ENCODE data around the gene B4GALT3. TPM values are rescaled to one million over a fixed set of nuclear protein-coding genes. Genes with fewer than 3 reads are reported as not detected.

Gene B4GALT3
- total RNA-seq, 1 donor from 2014 or later: 57.6 TPM

GRCh38 chr1:161191971-161192370 lies 14.7 kb upstream of the B4GALT3 start:
- intact Hi-C loops (cut with micrococcal nuclease): loop anchor here (5.0 kb wide), 1 partner anchor 190 kb away; no protein-coding TSS in a partner anchor
- H3K9me3 Mint-ChIP-seq: no peaks in the 10 kb centered on the region
- no peak for DNase-seq (ENCODE audit: low spot score)
- H3K27me3 Mint-ChIP-seq (ENCODE audit: low read depth): no peaks in the 10 kb centered on the region
- peaks cover 20% of the 10 kb centered on the region for H3K4me1 Mint-ChIP-seq (ENCODE audit: low read depth)
- no peak overlapping the region for H3K27ac Mint-ChIP-seq
- no peak overlapping the region for H3K4me3 Mint-ChIP-seq (ENCODE audit: low read depth)
- no peaks in the 10 kb centered on the region for H3K36me3 Mint-ChIP-seq (ENCODE audit: low read depth)

GRCh38 chr1:161190962-161191521 lies 13.7 kb upstream of the B4GALT3 start:
- no peaks in the 10 kb centered on the region for H3K27me3 Mint-ChIP-seq (ENCODE audit: low read depth)
- H3K27ac Mint-ChIP-seq: no peak overlapping the region
- H3K36me3 Mint-ChIP-seq (ENCODE audit: low read depth): no peaks in the 10 kb centered on the region
- no peak overlapping the region for H3K4me3 Mint-ChIP-seq (ENCODE audit: low read depth)
- no peak for DNase-seq (ENCODE audit: low spot score)
- H3K4me1 Mint-ChIP-seq (ENCODE audit: low read depth): peaks cover 26% of the 10 kb centered on the region
- intact Hi-C loops (cut with micrococcal nuclease): loop anchor here (5.0 kb wide), 1 partner anchor 191 kb away; no protein-coding TSS in a partner anchor
- no peaks in the 10 kb centered on the region for H3K9me3 Mint-ChIP-seq

- Mint-ChIP-seq H3K4me3 (ENCODE audit: low read depth) (no peak overlapping the region), H3K9me3 (no peaks in the 10 kb centered on the region), H3K27me3 (ENCODE audit: low read depth) (no peaks in the 10 kb centered on the region), H3K4me1 (ENCODE audit: low read depth) (peaks cover 39% of the 10 kb centered on the region), H3K36me3 (ENCODE audit: low read depth) (no peaks in the 10 kb centered on the region), H3K27ac (no peak overlapping the region)
- intact Hi-C loops (cut with micrococcal nuclease): no loop called here
- no peak for DNase-seq (ENCODE audit: low spot score)
These were observed 11.7 kb upstream of the B4GALT3 start for GRCh38 chr1:161189036-161189435.

GRCh38 chr1:161188381-161188780 lies 11.1 kb upstream of the B4GALT3 start:
- Mint-ChIP-seq H3K4me3 (ENCODE audit: low read depth) (no peak overlapping the region), H3K4me1 (ENCODE audit: low read depth) (peaks cover 43% of the 10 kb centered on the region), H3K27ac (no peak overlapping the region)

GRCh38 chr1:161187311-161187710 lies 10.0 kb upstream of the B4GALT3 start:
- H3K36me3 Mint-ChIP-seq (ENCODE audit: low read depth): no peaks in the 10 kb centered on the region
- H3K4me1 Mint-ChIP-seq (ENCODE audit: low read depth): peaks cover 44% of the 10 kb centered on the region
- H3K27me3 Mint-ChIP-seq (ENCODE audit: low read depth): no peaks in the 10 kb centered on the region
- H3K4me3 Mint-ChIP-seq (ENCODE audit: low read depth): no peak overlapping the region
- H3K27ac Mint-ChIP-seq: peak overlapping the region; percentile 31
- intact Hi-C loops (cut with micrococcal nuclease): no loop called here
- H3K9me3 Mint-ChIP-seq: no peaks in the 10 kb centered on the region
- no peak for DNase-seq (ENCODE audit: low spot score)

More at GRCh38 chr1:161188381-161188780, 11.1 kb upstream of the B4GALT3 start:
- no peak for DNase-seq (ENCODE audit: low spot score)
- H3K27me3 Mint-ChIP-seq (ENCODE audit: low read depth): no peaks in the 10 kb centered on the region
- H3K36me3 Mint-ChIP-seq (ENCODE audit: low read depth): no peaks in the 10 kb centered on the region
- no peaks in the 10 kb centered on the region for H3K9me3 Mint-ChIP-seq
- intact Hi-C loops (cut with micrococcal nuclease): no loop called here

- intact Hi-C loops (cut with micrococcal nuclease): loop anchor here (1.0 to 2.0 kb wide), 2 partner anchors 16 to 39 kb away; partner anchors contain the start of gene NDUFS2
- no peaks in the 10 kb centered on the region for H3K9me3 Mint-ChIP-seq
- no peaks in the 10 kb centered on the region for H3K27me3 Mint-ChIP-seq (ENCODE audit: low read depth)
These were observed 8.5 kb upstream of the B4GALT3 start for GRCh38 chr1:161185732-161186311.

GRCh38 chr1:161185282-161185682 lies 8.0 kb upstream of the B4GALT3 start:
- H3K4me1 Mint-ChIP-seq (ENCODE audit: low read depth): peaks cover 55% of the 10 kb centered on the region
- peak overlapping the region; percentile 98 for H3K27ac Mint-ChIP-seq
- intact Hi-C loops (cut with micrococcal nuclease): loop anchor here (1.0 to 2.0 kb wide), 2 partner anchors 17 to 40 kb away; partner anchors contain the start of gene NDUFS2
- no peaks in the 10 kb centered on the region for H3K9me3 Mint-ChIP-seq
- no peaks in the 10 kb centered on the region for H3K36me3 Mint-ChIP-seq (ENCODE audit: low read depth)
- H3K4me3 Mint-ChIP-seq (ENCODE audit: low read depth): peak overlapping the region; percentile 67
- DNase-seq (ENCODE audit: low spot score): peak; percentile 78
- no peaks in the 10 kb centered on the region for H3K27me3 Mint-ChIP-seq (ENCODE audit: low read depth)

More at GRCh38 chr1:161185732-161186311, 8.5 kb upstream of the B4GALT3 start:
- DNase-seq (ENCODE audit: low spot score): no peak
- H3K4me3 Mint-ChIP-seq (ENCODE audit: low read depth): peak overlapping the region; percentile 67
- H3K36me3 Mint-ChIP-seq (ENCODE audit: low read depth): no peaks in the 10 kb centered on the region
- peaks cover 49% of the 10 kb centered on the region for H3K4me1 Mint-ChIP-seq (ENCODE audit: low read depth)
- H3K27ac Mint-ChIP-seq: peak overlapping the region; percentile 98

GRCh38 chr1:161182214-161182613 lies 4.9 kb upstream of the B4GALT3 start:
- H3K27me3 Mint-ChIP-seq (ENCODE audit: low read depth): no peaks in the 10 kb centered on the region
- peak overlapping the region; percentile 61 for H3K4me3 Mint-ChIP-seq (ENCODE audit: low read depth)

GRCh38 chr1:161180639-161181038 lies 3.3 kb upstream of the B4GALT3 start:
- Mint-ChIP-seq H3K36me3 (ENCODE audit: low read depth) (peaks cover 13% of the 10 kb centered on the region), H3K27ac (peak overlapping the region; percentile 75), H3K27me3 (ENCODE audit: low read depth) (no peaks in the 10 kb centered on the region), H3K4me3 (ENCODE audit: low read depth) (no peak overlapping the region), H3K9me3 (no peaks in the 10 kb centered on the region), H3K4me1 (ENCODE audit: low read depth) (peaks cover 62% of the 10 kb centered on the region)
- intact Hi-C loops (cut with micrococcal nuclease): loop anchor here (1.0 kb wide), 1 partner anchor 45 kb away; no protein-coding TSS in a partner anchor
- no peak for DNase-seq (ENCODE audit: low spot score)

More at GRCh38 chr1:161182214-161182613, 4.9 kb upstream of the B4GALT3 start:
- peak overlapping the region; percentile 99 for H3K27ac Mint-ChIP-seq
- H3K4me1 Mint-ChIP-seq (ENCODE audit: low read depth): peaks cover 64% of the 10 kb centered on the region
- DNase-seq (ENCODE audit: low spot score): peak; percentile 62
- intact Hi-C loops (cut with micrococcal nuclease): no loop called here
- H3K9me3 Mint-ChIP-seq: no peaks in the 10 kb centered on the region
- H3K36me3 Mint-ChIP-seq (ENCODE audit: low read depth): peaks cover 1% of the 10 kb centered on the region

- no peak overlapping the region for H3K4me3 Mint-ChIP-seq (ENCODE audit: low read depth)
- no peaks in the 10 kb centered on the region for H3K9me3 Mint-ChIP-seq
- peaks cover 60% of the 10 kb centered on the region for H3K4me1 Mint-ChIP-seq (ENCODE audit: low read depth)
- H3K27me3 Mint-ChIP-seq (ENCODE audit: low read depth): no peaks in the 10 kb centered on the region
- H3K27ac Mint-ChIP-seq: peak overlapping the region; percentile 23
- DNase-seq (ENCODE audit: low spot score): no peak
- intact Hi-C loops (cut with micrococcal nuclease): loop anchor here (1.0 kb wide), 1 partner anchor 46 kb away; no protein-coding TSS in a partner anchor
- peaks cover 23% of the 10 kb centered on the region for H3K36me3 Mint-ChIP-seq (ENCODE audit: low read depth)
These were observed 2.4 kb upstream of the B4GALT3 start for GRCh38 chr1:161179698-161180097.

GRCh38 chr1:161177936-161178244 lies 583 bp upstream of the B4GALT3 start:
- Mint-ChIP-seq H3K4me3 (ENCODE audit: low read depth) (peak overlapping the region; percentile 99), H3K36me3 (ENCODE audit: low read depth) (peaks cover 39% of the 10 kb centered on the region), H3K4me1 (ENCODE audit: low read depth) (peaks cover 48% of the 10 kb centered on the region), H3K9me3 (no peaks in the 10 kb centered on the region), H3K27me3 (ENCODE audit: low read depth) (no peaks in the 10 kb centered on the region), H3K27ac (peak overlapping the region; percentile 97)
- DNase-seq (ENCODE audit: low spot score): no peak
- intact Hi-C loops (cut with micrococcal nuclease): loop anchor here (1.0 to 2.0 kb wide), 2 partner anchors 12 to 45 kb away; partner anchors contain the start of genes DEDD and PPOX

GRCh38 chr1:161176468-161177111 lies 717 bp downstream of the B4GALT3 start:
- intact Hi-C loops (cut with micrococcal nuclease): loop anchor here (1.0 to 2.0 kb wide), 2 partner anchors 10 to 44 kb away; partner anchors contain the start of genes DEDD and PPOX
- H3K36me3 Mint-ChIP-seq (ENCODE audit: low read depth): peaks cover 51% of the 10 kb centered on the region
- no peaks in the 10 kb centered on the region for H3K27me3 Mint-ChIP-seq (ENCODE audit: low read depth)
- no peak for DNase-seq (ENCODE audit: low spot score)
- H3K4me1 Mint-ChIP-seq (ENCODE audit: low read depth): peaks cover 44% of the 10 kb centered on the region
- H3K9me3 Mint-ChIP-seq: no peaks in the 10 kb centered on the region
- peak overlapping the region; percentile 99 for H3K4me3 Mint-ChIP-seq (ENCODE audit: low read depth)
- H3K27ac Mint-ChIP-seq: peak overlapping the region; percentile 97
